Retinal pigment epithelial cell (primary cell): Measurements from ENCODE around the gene RPL36AL.
A peak's percentile ranks its signal among the peaks of the same experiment; 100 is the strongest.

Source experiments
- DNase-seq: peaks from one replicate; pipeline ENCODE4 v3.0.0-alpha.2; 2010; ENCODE audit warnings: low read depth
- H3K4me3 ChIP-seq: 2 replicates; pipeline ENCODE4 v1.5.1; 2011; ENCODE audit warnings: mild to moderate bottlenecking, low read length, control low read depth, moderate library complexity
- CTCF ChIP-seq: conservative IDR thresholded peaks from 2 replicates; pipeline ENCODE4 v1.5.1; 2011; ENCODE audit warnings: low read depth, low read length, control low read depth, inconsistent platforms

Gene RPL36AL

GRCh38 chr14:49614196-49614595 is 6.2 kb downstream of the RPL36AL start:
- no peak overlapping the region for H3K4me3 ChIP-seq
- no peak for TF ChIP-seq CTCF
- no peak for DNase-seq

- no peak for TF ChIP-seq CTCF
- DNase-seq = no peak
- H3K4me3 ChIP-seq = no peak overlapping the region
These were observed 7.8 kb downstream of the RPL36AL start for GRCh38 chr14:49612671-49613070.

- no peak for DNase-seq
- H3K4me3 ChIP-seq = no peak overlapping the region
- no peak for TF ChIP-seq CTCF
These were observed 8.2 kb downstream of the RPL36AL start for GRCh38 chr14:49612251-49612650.

GRCh38 chr14:49607583-49607982 is 12.8 kb downstream of the RPL36AL start:
- H3K4me3 ChIP-seq = no peak overlapping the region
- no peak for TF ChIP-seq CTCF
- DNase-seq = no peak

GRCh38 chr14:49598485-49599300 is 21.7 kb downstream of the RPL36AL start, which contains the start of gene LRR1:
LRR1 (plus strand) TSS chr14:49598940; CDS start chr14:49599021, 81 bp downstream.
- no peak for DNase-seq
- peak within 1 kb of the TSS; percentile 70 for H3K4me3 ChIP-seq
- TF ChIP-seq CTCF = no peak

GRCh38 chr14:49598189-49598484 is 22.3 kb downstream of the RPL36AL start:
- DNase-seq = no peak
- no peak for TF ChIP-seq CTCF
- peak overlapping the region; percentile 70 for H3K4me3 ChIP-seq
